ENCODE results near the gene HNMT.

The HNMT gene

DNA sequence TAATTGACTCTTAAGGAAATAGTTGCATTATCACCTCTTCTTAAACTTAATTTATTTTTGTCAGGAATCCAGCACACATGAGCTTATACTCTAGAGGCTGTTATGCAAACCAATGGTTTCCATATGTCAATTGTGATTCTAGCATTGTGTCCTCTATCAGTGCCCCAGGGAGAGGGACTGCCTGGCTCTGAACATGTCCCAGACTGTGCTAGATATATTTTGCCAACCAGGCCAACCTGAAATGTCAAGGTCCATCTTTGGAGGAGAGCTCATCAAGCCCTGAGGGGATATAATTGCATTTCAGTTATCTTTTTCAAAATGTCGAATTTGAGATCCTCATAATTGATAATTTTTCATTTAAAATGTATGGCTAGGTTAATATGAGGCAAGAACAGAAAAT is 34.2 kb downstream of the HNMT start:
- Histone ChIP-seq H3K27ac (no peak overlapping the region), H2AFZ (ENCODE audit: low read depth) (no peak overlapping the region), H3K9ac (no peak overlapping the region), H3K4me3 (IDR thresholded peaks at IDR 0.05; ENCODE audit: insufficient read depth, low read depth, low read length) (no peak overlapping the region), H3K4me2 (no peak overlapping the region), H3K27me3 (ENCODE audit: insufficient read depth, low read depth) (no peaks in the 10 kb centered on the region), H3K36me3 (ENCODE audit: insufficient read depth) (no peaks in the 10 kb centered on the region), H3K4me1 (ENCODE audit: low read depth, poor library complexity, severe bottlenecking) (no peaks in the 10 kb centered on the region), H4K20me1 (ENCODE audit: insufficient read depth) (no peaks in the 10 kb centered on the region), H3K79me2 (ENCODE audit: insufficient read depth, low read depth) (no peaks in the 10 kb centered on the region)
- TF ChIP-seq, protein P1, sequence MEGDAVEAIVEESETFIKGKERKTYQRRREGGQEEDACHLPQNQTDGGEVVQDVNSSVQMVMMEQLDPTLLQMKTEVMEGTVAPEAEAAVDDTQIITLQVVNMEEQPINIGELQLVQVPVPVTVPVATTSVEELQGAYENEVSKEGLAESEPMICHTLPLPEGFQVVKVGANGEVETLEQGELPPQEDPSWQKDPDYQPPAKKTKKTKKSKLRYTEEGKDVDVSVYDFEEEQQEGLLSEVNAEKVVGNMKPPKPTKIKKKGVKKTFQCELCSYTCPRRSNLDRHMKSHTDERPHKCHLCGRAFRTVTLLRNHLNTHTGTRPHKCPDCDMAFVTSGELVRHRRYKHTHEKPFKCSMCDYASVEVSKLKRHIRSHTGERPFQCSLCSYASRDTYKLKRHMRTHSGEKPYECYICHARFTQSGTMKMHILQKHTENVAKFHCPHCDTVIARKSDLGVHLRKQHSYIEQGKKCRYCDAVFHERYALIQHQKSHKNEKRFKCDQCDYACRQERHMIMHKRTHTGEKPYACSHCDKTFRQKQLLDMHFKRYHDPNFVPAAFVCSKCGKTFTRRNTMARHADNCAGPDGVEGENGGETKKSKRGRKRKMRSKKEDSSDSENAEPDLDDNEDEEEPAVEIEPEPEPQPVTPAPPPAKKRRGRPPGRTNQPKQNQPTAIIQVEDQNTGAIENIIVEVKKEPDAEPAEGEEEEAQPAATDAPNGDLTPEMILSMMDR (conservative IDR thresholded peaks at IDR 0.05; ENCODE audit: low read depth, low read length) = no peak

DNA sequence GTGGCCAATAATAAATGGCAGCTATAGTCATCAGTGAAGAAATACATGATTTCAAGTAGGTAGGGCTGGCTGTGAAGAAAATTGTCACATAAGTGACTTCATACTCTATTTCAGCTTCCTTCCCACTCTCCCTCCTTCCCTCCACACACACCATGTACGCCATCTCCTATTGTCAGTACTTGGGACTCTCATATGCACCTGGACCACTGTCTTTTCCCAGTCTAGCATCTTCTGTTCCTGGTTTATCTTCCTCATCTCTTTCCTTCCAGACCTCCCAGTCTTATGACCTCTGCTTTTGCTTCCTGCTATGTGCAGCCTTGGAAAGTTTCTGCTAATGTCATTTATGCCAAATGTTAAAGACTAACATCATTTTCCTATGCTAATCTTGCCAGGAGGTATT is 35.0 kb downstream of the HNMT start:
- TF ChIP-seq, protein P1 (conservative IDR thresholded peaks at IDR 0.05; ENCODE audit: low read depth, low read length) = no peak
- Histone ChIP-seq H3K27ac (no peak overlapping the region), H4K20me1 (ENCODE audit: insufficient read depth) (no peaks in the 10 kb centered on the region), H3K4me2 (no peak overlapping the region), H3K79me2 (ENCODE audit: insufficient read depth, low read depth) (no peaks in the 10 kb centered on the region), H3K4me1 (ENCODE audit: low read depth, poor library complexity, severe bottlenecking) (no peaks in the 10 kb centered on the region), H3K9ac (no peak overlapping the region), H3K27me3 (ENCODE audit: insufficient read depth, low read depth) (no peaks in the 10 kb centered on the region), H3K36me3 (ENCODE audit: insufficient read depth) (no peaks in the 10 kb centered on the region), H3K4me3 (IDR thresholded peaks at IDR 0.05; ENCODE audit: insufficient read depth, low read depth, low read length) (no peak overlapping the region), H2AFZ (ENCODE audit: low read depth) (no peak overlapping the region)

DNA sequence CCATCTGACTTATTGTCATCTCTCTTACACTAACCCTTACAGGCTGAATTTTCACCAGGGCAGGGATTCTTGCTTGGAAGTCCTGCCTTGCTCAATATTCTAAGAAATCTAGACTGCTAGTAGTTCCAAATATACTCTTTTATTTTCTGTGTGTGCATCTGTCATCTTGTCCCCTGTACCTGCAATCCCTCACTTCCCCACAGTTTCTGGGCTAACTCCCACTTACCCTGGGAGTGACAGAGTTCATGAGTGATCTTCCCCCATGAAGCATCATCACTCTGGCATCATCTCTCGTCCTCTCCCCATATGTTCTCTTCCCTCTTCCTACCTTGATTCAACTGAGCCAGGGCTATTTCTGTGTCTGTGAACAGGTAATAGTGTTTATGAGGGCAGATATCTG is 35.7 kb downstream of the HNMT start:
- H3K79me2 ChIP-seq (ENCODE audit: insufficient read depth, low read depth) = no peaks in the 10 kb centered on the region
- no peak overlapping the region for H3K4me3 ChIP-seq (IDR thresholded peaks at IDR 0.05; ENCODE audit: insufficient read depth, low read depth, low read length)
- H3K27ac ChIP-seq = no peak overlapping the region
- H2AFZ ChIP-seq (ENCODE audit: low read depth) = no peak overlapping the region
- no peak overlapping the region for H3K9ac ChIP-seq
- no peaks in the 10 kb centered on the region for H4K20me1 ChIP-seq (ENCODE audit: insufficient read depth)
- H3K27me3 ChIP-seq (ENCODE audit: insufficient read depth, low read depth) = no peaks in the 10 kb centered on the region
- H3K4me2 ChIP-seq = no peak overlapping the region
- H3K36me3 ChIP-seq (ENCODE audit: insufficient read depth) = no peaks in the 10 kb centered on the region
- TF ChIP-seq, protein P1 (conservative IDR thresholded peaks at IDR 0.05; ENCODE audit: low read depth, low read length) = no peak
- H3K4me1 ChIP-seq (ENCODE audit: low read depth, poor library complexity, severe bottlenecking) = no peaks in the 10 kb centered on the region

GRCh38 chr2:138000796-138001195 is 36.5 kb downstream of the HNMT start:
- Histone ChIP-seq H3K79me2 (ENCODE audit: insufficient read depth, low read depth) (no peaks in the 10 kb centered on the region), H3K36me3 (ENCODE audit: insufficient read depth) (no peaks in the 10 kb centered on the region), H3K4me1 (ENCODE audit: low read depth, poor library complexity, severe bottlenecking) (no peaks in the 10 kb centered on the region), H2AFZ (ENCODE audit: low read depth) (no peak overlapping the region), H3K4me3 (IDR thresholded peaks at IDR 0.05; ENCODE audit: insufficient read depth, low read depth, low read length) (no peak overlapping the region), H3K27ac (no peak overlapping the region), H3K27me3 (ENCODE audit: insufficient read depth, low read depth) (no peaks in the 10 kb centered on the region), H4K20me1 (ENCODE audit: insufficient read depth) (no peaks in the 10 kb centered on the region), H3K9ac (no peak overlapping the region), H3K4me2 (no peak overlapping the region)
- TF ChIP-seq, protein P1 (conservative IDR thresholded peaks at IDR 0.05; ENCODE audit: low read depth, low read length) = no peak

All from KMS-11 (cell line).